Endothelial cell (in vitro differentiated cells): ENCODE results near the gene NDRG4. TPM values are rescaled to one million over a fixed set of nuclear protein-coding genes. Genes with fewer than 3 reads are reported as not detected.

ENCODE experiments used
- DNase-seq: peaks from one replicate; pipeline ENCODE4 v3.0.0; 2021; ENCODE audit warnings: low spot score
- H3K27ac Mint-ChIP-seq: one replicate; pipeline ENCODE4 v1.8.0; 2021; ENCODE audit warnings: mixed read lengths, inconsistent platforms; ENCODE audit not compliant: unreplicated experiment
- H3K27me3 Mint-ChIP-seq: one replicate; pipeline ENCODE4 v1.8.0; 2021; ENCODE audit warnings: mild to moderate bottlenecking, moderate library complexity, mixed read lengths, inconsistent platforms; ENCODE audit not compliant: unreplicated experiment
- H3K36me3 Mint-ChIP-seq: one replicate; pipeline ENCODE4 v1.8.0; 2021; ENCODE audit warnings: mild to moderate bottlenecking, low read depth, mixed read lengths, inconsistent platforms; ENCODE audit not compliant: unreplicated experiment
- H3K4me1 Mint-ChIP-seq: one replicate; pipeline ENCODE4 v1.8.0; 2021; ENCODE audit warnings: mild to moderate bottlenecking, mixed read lengths, inconsistent platforms; ENCODE audit not compliant: unreplicated experiment
- H3K4me3 Mint-ChIP-seq: one replicate; pipeline ENCODE4 v1.8.0; 2021; ENCODE audit warnings: mild to moderate bottlenecking, mixed read lengths, inconsistent platforms; ENCODE audit not compliant: unreplicated experiment
- H3K9me3 Mint-ChIP-seq: one replicate; pipeline ENCODE4 v1.8.0; 2021; ENCODE audit warnings: mixed read lengths, inconsistent platforms; ENCODE audit not compliant: unreplicated experiment
- total RNA-seq: library from RNA; stranded (reverse); fragmentation: NEBNext Ultra II Directional; extraction: Animal tissue kit (Norgen Biotek cat#: 25700); gene quantifications from one replicate; pipeline ENCODE4 v1.2.1, GENCODE V29; 2021; ENCODE audit not compliant: unreplicated experiment
- TF ChIP-seq, protein P1 (sequence below): fragments of 200-600 bp; sonication (generic); IDR thresholded peaks from one replicate; pipeline ENCODE4 v1.5.0; 2021; ENCODE audit warnings: antibody characterized with exemption; ENCODE audit not compliant: unreplicated experiment

Gene NDRG4
- total RNA-seq, 1 donor from 2014 or later, result 5.9 TPM

GRCh38 chr16:58515871-58516767 is 16.2 kb downstream of the NDRG4 start:
- Mint-ChIP-seq H3K27ac (no peak overlapping the region), H3K27me3 (peaks cover 10% of the 10 kb centered on the region), H3K4me1 (peaks cover 10% of the 10 kb centered on the region), H3K36me3 (peaks cover 17% of the 10 kb centered on the region), H3K9me3 (no peaks in the 10 kb centered on the region), H3K4me3 (peak overlapping the region; percentile 93)
- TF ChIP-seq, protein P1, sequence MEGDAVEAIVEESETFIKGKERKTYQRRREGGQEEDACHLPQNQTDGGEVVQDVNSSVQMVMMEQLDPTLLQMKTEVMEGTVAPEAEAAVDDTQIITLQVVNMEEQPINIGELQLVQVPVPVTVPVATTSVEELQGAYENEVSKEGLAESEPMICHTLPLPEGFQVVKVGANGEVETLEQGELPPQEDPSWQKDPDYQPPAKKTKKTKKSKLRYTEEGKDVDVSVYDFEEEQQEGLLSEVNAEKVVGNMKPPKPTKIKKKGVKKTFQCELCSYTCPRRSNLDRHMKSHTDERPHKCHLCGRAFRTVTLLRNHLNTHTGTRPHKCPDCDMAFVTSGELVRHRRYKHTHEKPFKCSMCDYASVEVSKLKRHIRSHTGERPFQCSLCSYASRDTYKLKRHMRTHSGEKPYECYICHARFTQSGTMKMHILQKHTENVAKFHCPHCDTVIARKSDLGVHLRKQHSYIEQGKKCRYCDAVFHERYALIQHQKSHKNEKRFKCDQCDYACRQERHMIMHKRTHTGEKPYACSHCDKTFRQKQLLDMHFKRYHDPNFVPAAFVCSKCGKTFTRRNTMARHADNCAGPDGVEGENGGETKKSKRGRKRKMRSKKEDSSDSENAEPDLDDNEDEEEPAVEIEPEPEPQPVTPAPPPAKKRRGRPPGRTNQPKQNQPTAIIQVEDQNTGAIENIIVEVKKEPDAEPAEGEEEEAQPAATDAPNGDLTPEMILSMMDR, result no peak
- DNase-seq, result no peak

- Mint-ChIP-seq H3K9me3 (no peaks in the 10 kb centered on the region), H3K36me3 (peaks cover 17% of the 10 kb centered on the region), H3K27ac (no peak overlapping the region), H3K27me3 (peaks cover 10% of the 10 kb centered on the region), H3K4me3 (peak overlapping the region; percentile 87), H3K4me1 (peaks cover 10% of the 10 kb centered on the region)
- TF ChIP-seq, protein P1, result no peak
- DNase-seq, result no peak
Observed at GRCh38 chr16:58516768-58517107, 16.8 kb downstream of the NDRG4 start.

- no peak overlapping the region for H3K27ac Mint-ChIP-seq
- H3K4me3 Mint-ChIP-seq, result no peak overlapping the region
- no peaks in the 10 kb centered on the region for H3K9me3 Mint-ChIP-seq
- peaks cover 11% of the 10 kb centered on the region for H3K27me3 Mint-ChIP-seq
- DNase-seq, result no peak
- H3K4me1 Mint-ChIP-seq, result peaks cover 10% of the 10 kb centered on the region
- H3K36me3 Mint-ChIP-seq, result peaks cover 22% of the 10 kb centered on the region
- TF ChIP-seq, protein P1, result no peak
Observed at GRCh38 chr16:58518083-58518979, 18.4 kb downstream of the NDRG4 start.

- peaks cover 10% of the 10 kb centered on the region for H3K4me1 Mint-ChIP-seq
- TF ChIP-seq, protein P1, result no peak
- H3K27me3 Mint-ChIP-seq, result peaks cover 11% of the 10 kb centered on the region
- peaks cover 23% of the 10 kb centered on the region for H3K36me3 Mint-ChIP-seq
- no peaks in the 10 kb centered on the region for H3K9me3 Mint-ChIP-seq
- no peak overlapping the region for H3K27ac Mint-ChIP-seq
- no peak overlapping the region for H3K4me3 Mint-ChIP-seq
- DNase-seq, result no peak
Observed at GRCh38 chr16:58518980-58519368, 19.0 kb downstream of the NDRG4 start.
